HG03460 (cell line): ENCODE data around the gene NUP210L.
"Not testable (repeated sequence)": the region's sequence is repeated elsewhere in the genome, so short reads cannot be mapped to it uniquely, and the experiment has no call there.

Source experiments
- ATAC-seq: cut with Tn5 transposase; IDR thresholded peaks from one replicate; pipeline ENCODE4 v1.9.1; 2021; ENCODE audit not compliant: unreplicated experiment

Gene NUP210L

DNA sequence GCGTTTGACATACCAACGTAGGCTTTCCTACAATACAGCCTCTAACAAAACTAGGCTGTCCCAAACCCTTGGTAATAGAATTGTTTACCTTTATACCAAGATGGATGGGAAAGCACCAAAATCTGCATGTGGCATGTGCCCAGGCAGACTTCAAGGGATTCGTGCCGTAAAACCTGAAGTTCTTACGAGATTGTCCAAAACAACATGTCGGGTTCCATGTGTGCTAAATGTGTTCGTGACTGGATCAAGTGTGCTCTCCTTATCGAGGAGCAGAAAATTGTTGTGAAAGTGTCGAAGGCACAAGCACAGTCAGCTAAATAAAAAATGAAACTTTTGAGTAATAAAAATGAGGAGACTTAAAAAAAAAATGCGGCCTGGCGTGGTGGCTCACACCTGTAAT lies 159.2 kb downstream of the NUP210L start:
- no peak for ATAC-seq

DNA sequence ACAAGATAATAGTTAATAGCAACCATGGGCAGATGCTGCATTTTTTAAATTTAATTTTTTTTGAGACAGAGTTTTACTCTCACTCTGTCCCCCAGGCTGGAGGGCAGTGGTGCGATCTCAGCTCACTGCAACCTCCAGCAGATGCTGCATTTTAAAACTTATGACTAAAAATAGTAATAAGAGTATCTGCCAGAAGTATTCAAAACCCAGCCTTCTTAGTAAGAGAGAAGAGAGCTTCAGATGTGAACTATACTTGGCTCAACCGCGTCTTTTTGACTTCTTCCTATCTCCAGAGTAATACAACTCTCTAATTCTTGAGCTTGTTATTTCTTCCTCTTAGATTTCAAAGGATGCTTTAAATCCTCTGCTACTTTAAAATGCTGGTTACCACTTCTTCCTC lies 159.7 kb downstream of the NUP210L start:
- no peak for ATAC-seq

DNA sequence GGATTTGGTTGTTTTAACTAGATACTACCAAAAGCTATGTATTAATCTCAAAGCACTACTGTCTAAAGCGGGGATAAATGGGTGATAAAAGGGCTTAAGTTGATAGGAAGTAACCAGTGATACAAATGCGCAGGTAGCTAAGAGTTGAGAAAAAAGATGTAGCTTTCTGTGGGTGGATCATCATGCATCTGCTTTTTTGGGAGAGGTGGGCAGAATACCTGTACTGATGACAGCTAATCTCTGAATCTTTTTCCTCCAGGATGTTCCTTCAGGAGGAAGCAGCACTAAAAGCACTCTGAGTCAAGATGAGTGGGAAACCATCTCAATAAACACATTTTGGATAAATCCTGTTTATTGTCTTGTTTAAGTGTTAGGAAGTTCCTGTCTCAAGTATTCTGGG lies 163.1 kb downstream of the NUP210L start:
- no peak for ATAC-seq

DNA sequence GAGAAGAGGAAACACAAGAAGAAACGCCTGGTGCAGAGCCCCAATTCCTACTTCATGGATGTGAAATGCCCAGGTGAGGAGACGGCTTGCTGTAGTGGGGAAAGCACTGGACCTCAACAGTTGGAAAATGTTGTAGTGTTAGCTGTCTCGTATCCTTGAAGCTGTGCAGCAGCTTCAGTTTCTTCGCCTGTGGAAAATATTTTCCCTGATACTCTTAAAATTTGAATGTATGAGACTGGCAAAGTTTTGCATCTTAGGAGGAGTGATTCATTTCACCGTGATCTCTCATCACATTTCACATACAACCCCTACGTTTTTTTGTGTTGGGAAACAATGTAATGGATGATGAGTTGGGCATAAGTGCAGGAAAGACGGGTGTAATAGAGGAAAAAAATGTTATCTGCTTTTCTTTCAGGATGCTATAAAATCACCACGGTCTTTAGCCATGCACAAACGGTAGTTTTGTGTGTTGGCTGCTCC lies 163.7 kb downstream of the NUP210L start:
- ATAC-seq: no peak

DNA sequence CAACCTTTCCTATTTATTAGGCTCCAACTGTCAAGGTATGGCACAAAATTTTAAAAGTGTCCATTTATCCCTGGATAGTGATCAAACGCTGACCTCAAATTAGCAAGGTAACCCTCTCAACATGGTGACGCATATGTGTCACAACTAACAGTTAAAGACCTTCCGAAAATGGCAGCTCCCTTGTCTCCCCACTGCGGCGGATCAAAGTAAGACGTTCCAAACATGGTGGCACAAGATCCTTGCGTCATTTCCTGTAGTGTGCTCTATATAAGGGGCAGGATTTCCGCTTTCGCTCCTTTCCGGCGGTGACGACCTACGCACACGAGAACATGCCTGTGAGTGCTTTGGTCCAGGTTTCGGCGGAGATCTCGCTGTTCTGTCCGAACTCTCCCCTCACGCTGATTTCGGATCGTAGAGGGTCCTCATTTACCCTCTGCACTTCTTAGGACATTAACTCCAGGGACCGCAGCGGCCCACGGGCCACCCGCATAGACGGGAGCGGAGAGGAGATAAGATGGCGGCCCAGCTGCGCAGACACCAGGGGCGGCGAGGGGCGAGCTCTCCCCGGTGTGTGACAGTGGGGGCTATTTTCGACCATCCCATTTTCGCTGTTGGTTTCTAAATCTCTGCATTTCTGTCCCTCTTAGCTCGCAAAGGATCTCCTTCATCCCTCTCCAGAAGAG lies 164.3 kb downstream of the NUP210L start, which contains the start of gene RPS27:
Gene RPS27, plus strand, starts transcription at position 295 of the 683 bp plus-strand sequence. Its CDS starts 35 bp downstream, at position 330.
- ATAC-seq: peak; percentile 66

DNA sequence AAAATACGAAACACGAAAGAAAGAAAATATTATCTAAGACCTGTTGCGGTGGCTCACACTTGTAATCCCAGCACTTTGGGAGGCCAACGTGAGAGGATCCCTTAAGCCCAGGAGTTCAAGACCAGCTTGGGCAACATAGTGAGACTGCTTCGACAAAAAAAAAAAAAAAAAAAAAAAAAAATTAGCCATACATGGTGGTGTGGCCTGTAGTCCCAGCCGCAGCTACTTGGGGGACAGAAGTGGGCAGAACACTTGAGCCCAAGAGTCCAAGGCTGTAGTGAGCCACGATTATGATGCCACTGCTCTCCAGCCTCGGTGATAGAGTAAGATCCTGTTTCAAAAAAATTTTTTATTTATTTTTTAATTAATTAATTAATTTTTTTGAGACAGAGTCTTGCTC lies 167.3 kb downstream of the NUP210L start:
- no peak for ATAC-seq

DNA sequence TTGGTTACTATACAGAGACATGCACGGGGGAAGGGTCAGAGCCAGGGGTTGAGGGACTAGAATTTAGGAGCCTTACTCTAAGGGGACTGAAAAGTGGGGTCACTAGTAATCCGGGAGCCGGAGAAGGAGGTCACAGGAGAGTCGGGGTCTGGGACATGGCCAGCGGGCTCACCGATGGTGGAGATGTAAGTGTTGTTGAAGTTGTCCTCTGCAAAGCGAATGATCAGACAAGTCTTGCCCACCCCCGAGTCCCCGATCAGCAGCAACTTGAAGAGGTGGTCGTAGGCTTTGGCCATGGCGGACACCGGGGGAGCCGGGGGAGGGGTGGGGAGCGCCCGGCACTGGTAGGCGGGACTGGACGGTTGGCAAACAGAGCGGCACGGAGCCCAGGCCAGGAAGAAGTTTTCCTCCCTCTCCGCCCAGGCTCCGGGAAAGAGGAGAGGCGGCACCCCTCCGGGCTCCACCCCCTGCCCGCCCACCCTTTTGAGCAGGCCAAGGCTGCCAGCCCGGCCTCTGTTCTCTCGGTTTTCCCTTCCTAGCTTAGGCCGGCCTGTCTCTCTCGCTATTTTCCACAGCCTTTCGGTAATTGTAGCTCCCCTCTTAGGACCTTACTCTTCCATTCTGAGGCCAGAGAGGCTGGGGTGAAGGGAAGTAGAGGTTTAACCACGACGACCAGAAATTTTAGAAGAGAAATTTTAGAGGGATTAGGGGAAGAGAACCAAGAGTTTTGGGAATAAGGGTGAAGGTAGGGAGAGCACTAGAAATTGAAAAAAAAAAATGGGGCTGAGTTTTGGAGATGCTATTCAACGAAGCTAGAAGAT lies 168.7 kb downstream of the NUP210L start, which contains the start of gene RAB13:
Gene RAB13, minus strand, starts transcription at position 399 of the 821 bp plus-strand sequence. Its CDS starts 103 bp downstream, at position 296.
- no peak for ATAC-seq

DNA sequence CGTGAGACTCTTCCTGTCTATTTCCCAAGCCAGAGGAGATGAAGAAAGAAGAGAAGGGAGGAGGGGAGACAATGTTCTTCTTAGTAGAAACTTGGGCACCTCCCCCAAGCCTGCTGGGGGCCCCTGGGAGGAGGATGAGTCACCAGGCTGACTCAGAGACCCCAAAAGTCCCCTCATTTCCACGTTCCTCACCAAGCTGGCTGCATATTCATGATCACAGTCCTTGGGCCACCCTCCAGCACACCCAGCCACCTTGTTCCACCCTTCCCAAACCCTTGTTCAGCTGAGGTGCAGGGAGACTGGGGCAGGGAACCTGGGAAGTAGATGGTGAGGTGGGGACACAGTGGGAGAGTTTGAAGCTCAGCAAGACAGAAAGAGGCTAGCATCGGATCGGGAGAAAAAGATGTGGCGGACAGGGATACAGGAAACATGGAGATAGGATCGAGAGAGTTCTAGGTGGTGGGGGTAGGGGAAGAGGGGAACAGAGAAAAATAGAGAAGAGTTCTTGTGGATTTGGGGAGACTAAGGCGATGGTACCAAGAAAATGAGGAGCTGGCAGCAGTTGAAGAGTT lies 169.4 kb downstream of the NUP210L start:
- ATAC-seq: no peak

DNA sequence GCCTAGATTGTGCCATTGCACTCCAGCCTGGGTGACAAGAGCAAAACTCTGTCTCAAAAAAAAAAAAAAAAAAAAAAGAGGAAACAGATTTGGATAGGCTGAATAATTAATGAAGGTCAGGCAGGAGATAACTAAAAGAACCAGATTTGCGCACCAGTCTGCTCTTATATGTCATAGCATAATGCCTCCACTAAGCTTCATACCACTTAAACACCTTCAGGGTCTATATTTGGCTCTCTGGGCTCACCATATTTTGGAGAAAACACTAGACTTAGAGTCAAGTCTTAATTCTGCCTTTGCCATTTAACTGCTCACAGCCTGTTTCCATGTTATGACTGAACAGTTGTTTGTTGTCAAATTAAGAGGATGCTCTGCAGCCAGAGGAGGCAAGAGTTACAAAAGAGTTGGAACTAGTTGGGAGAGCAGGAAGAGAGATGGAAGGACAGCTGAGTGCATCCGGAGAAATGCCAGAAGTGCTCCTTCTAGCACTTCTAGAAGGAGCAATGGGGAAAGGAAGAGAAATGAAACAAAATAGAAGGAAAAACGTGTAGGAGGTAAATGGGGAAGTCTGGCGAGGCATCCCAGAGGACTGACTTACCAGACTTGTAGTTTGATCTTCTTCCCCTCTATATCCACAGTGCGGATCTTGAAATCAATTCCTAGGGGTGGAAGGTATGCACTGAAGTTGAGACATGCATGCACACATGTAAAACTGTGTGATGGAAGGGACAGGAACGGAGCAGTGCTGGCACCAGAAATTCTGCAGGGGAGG lies 170.6 kb downstream of the NUP210L start:
- ATAC-seq: no peak

DNA sequence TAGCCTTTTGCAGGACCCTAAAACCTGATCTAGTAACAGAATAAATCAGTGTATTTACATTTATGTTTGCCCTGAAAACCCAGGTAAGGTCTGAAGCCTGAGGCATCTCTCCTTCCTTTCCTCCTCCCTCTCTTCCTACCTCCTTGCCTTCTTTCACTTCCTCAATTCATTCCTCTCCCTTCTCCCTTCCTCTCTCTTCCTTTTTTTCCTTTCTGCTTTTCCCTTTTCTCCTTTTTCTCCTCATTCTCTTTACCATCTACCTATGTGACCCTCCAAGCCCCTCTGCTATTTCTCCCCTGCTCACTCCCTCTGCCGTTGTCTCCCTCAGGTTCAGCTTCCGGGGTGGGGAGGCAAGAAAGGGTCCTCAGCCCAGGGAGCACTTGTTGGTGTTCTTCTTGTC lies 173.1 kb downstream of the NUP210L start:
- not testable (repeated sequence) for ATAC-seq

DNA sequence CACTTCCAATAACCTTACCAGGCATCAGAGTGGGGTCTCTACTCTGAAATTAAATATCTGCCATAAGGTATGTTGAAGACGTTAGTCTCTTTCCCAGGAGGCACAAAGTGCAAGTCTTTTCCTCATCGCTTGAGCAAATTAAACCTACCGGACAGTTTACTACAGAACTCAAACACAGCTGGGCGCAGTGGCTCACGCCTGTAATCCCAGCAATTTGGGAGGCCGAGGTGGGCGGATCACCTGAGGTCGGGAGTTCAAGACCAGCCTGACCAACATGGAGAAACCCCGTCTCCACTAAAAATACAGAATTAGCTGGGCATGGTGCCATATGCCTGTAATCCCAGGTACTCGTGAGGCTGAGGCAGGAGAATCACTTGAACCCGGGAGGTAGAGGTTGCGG lies 175.8 kb downstream of the NUP210L start:
- ATAC-seq: not testable (repeated sequence)

DNA sequence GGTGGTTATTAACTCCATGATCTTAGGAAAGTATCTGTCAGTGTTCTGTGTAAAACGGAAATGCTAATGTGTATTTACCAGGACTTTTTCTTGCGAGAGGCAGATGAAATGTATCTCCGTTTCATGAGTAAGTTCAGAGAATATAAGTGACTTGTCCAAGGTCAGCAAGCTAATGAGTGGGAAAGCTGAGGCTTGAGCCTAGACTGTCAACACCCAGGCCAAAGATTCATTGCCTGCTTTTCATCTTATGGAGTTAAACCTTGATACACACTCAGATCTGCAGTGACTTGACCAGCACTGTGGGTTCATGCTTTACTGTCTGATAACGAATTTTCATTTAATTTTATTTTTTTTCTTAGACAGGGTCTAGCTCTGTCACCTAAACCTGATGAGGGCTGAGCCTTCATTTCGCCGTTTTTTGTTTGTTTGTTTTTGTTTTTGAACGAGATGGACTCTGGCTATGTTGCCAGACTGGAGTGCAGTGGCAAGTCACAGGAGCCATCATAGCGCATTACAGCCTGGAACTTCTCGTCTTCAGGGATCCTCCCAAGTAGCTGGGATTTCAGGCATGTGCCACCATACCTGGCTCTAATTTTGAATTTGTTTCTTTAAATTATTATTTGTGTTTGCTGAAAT lies 176.5 kb downstream of the NUP210L start:
- no peak for ATAC-seq

DNA sequence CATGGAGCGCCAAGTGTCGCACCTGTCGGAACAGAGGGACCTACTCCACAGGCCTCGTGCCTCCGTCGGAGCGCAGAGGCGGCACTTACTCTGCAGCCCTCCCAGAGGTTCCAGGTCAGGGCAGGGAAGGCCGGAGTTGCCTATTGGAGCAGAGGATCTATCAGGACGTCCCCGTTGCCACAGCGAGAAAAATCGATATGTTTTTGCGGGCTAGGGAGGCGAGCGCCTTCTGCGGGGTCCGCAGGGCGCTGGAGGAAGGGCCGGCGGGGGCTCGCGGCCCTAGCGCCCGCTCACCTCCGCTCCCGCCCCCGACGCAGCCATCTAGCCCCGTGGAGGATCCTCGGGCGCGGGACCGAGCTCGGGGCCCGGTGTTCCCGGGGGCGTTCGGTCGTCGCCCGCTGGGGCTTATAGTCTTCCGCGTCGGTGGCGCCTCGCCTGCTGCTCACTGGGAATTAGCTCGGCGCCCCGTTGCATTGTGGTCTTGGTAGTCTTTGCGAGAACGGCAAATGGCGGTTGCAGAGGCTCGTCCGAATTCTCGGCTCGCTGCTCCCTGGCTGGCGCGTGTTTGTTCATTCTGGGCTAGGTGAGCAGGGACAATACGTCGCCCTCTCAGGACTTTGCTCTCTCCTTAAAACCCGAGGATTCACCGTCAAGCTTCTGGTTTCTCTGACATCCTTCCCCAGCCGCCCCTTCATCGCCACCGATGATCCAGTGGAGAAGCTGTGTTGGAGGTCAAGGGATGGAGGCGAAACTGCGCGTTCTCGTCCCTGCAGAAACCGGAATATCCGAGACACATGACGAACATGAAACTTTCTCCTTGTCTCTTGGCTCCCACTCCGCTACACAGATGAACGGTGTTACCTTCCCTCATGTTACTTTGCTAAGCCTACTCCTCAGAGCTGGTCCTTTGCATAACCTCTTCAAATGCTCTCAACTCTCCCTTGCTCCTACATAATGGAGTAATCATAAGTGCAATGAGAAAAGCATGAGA lies 177.3 kb downstream of the NUP210L start, which contains the start of gene JTB:
Gene JTB, minus strand, starts transcription at position 425 of the 991 bp plus-strand sequence. Its CDS starts 422 bp downstream, at position 3.
- ATAC-seq: no peak

DNA sequence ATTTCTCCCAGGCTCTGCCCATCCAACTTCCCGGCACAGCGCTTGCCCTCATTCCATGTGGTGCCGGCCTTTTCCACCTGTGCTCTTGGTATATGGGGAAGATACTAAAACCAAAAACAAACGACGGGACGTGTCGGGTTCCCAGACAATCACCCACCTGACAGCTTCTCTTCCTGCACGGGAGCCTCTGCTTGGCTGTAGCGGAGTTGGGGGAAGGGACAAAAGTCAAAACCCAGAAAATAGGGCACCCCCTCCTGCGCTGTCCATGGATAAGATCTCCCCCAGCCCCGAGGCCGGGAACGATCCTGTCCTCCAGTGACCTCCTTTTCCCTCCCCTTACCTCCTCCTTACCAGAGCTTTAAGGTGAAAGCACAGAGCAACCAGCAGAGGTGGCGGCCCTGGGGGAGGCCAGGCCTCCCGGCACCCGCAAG lies 178.0 kb downstream of the NUP210L start:
- no peak for ATAC-seq

DNA sequence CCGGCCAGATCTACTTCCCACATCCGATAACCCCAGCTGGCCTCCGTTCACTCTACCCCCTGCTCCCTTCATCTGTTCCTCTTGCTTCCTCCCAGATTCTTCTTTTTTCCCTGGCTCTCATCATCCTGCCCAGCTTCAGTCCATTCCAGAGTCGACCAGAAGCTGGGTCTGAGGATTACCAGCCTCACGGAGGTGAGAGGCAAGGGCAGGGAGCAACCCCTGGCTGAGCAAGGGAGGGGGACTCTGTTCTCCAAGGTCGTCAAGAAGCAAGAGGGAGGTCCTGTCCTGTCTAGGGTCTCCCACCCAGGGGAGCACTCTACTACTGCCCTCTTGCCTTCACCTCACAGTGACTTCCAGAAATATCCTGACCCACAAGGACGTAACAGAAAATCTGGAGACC lies 181.3 kb downstream of the NUP210L start:
- no peak for ATAC-seq

DNA sequence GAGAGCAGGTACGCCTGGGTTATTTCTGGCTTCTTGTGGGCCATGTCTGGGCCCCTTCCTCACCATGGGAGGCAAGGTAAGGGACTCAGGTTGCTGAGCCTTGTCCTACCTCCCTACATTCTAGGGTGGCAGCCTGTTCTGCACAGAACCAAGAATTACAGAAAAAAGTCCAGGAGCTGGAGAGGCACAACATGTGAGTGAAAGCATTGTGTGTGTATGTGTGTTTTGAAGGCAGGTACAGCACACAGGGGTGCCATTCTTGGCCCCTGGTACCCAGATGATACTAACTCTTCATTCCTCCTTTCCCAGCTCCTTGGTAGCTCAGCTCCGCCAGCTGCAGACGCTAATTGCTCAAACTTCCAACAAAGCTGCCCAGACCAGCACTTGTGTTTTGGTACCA lies 181.8 kb downstream of the NUP210L start:
- no peak for ATAC-seq

DNA sequence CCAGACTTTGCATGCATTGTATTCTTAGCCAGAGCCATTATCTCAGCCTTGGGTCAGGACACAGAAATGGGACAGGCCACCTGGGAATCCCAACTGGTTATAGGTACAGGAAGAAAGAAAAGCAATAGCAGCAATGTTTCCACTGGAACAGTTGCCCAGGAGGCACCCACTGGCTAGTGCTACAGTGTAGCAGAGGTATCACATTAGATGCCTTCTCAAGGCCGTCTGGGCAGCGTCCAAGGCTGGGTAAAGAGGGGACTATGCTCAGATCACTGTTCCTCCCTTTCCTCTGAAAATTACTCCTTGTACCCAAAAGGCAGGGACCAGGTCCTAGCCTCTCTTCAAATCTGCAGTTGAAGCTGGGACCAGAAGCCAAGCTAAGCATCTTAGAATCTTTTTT lies 184.5 kb downstream of the NUP210L start:
- ATAC-seq: no peak

DNA sequence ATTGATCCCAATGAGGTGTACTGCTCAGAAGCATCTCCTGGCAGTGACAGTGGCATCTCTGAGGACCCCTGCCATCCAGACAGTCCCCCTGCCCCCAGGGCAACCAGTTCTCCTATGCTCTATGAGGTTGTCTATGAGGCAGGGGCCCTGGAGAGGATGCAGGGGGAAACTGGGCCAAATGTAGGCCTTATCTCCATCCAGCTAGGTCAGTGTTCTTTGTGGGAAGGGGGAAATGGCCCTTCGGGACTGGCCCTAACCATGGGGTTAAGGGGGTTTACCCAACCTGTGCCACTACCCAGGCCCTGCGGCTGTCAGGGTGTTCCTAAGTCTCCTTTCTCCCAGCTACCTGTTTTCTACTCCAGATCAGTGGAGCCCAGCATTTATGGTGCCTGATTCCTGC lies 185.9 kb downstream of the NUP210L start:
- no peak for ATAC-seq

DNA sequence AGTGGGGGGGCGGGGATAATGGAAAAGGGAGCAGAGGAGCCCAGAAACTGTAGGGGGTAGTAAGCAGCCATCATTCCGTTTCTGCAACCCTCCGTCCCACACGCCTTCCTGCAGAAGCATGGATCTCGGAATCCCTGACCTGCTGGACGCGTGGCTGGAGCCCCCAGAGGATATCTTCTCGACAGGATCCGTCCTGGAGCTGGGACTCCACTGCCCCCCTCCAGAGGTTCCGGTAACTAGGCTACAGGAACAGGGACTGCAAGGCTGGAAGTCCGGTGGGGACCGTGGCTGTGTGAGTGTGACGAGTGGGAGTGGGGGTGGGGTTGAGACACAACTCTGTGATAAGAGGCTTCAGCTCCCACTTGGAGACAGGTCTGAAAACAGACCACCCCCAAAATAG lies 186.5 kb downstream of the NUP210L start:
- ATAC-seq: no peak
